HL-60/S4 treated with retinoic acid at 250 ng/mL for 4 days and 3 days (cell line): ENCODE results near the gene SELENOS.
"Not testable (repeated sequence)": the region's sequence is repeated elsewhere in the genome, so short reads cannot be mapped to it uniquely, and the experiment has no call there.

ENCODE experiments used
- in situ Hi-C: fragments of 300-500 bp; cut with MboI; formaldehyde crosslinking; loops from 2 replicates; pipeline ENCODE4 v1.7.0; 2022; ENCODE audit warnings: low sequenced_read_pairs

Gene SELENOS

GRCh38 chr15:101310161-101310480 lies 32.8 kb upstream of the SELENOS start:
- in situ Hi-C loops, result no loop called here

GRCh38 chr15:101309436-101310160 lies 32.3 kb upstream of the SELENOS start:
- in situ Hi-C loops, result no loop called here

- in situ Hi-C loops, result no loop called here
Measured at GRCh38 chr15:101308604-101309435, 31.5 kb upstream of the SELENOS start.

GRCh38 chr15:101307897-101308603 lies 30.8 kb upstream of the SELENOS start:
- in situ Hi-C loops, result no loop called here

- in situ Hi-C loops, result no loop called here
Measured at GRCh38 chr15:101307048-101307896, 30.0 kb upstream of the SELENOS start.

- in situ Hi-C loops, result no loop called here
Measured at GRCh38 chr15:101306341-101307047, 29.2 kb upstream of the SELENOS start.

GRCh38 chr15:101305820-101306255 lies 28.6 kb upstream of the SELENOS start:
- in situ Hi-C loops, result no loop called here

- in situ Hi-C loops, result no loop called here
Measured at GRCh38 chr15:101303408-101303807, 26.1 kb upstream of the SELENOS start.

GRCh38 chr15:101296418-101297405 lies 19.4 kb upstream of the SELENOS start:
- in situ Hi-C loops, result no loop called here

GRCh38 chr15:101295607-101296161 lies 18.4 kb upstream of the SELENOS start:
- in situ Hi-C loops, result no loop called here

- in situ Hi-C loops, result loop anchor here (5.0 kb wide), 1 partner anchor 357 kb away; the partner anchor contains the start of gene TM2D3
Measured at GRCh38 chr15:101294731-101295606, 17.7 kb upstream of the SELENOS start, which contains the start of gene SNRPA1. SNRPA1 (minus strand) TSS chr15:101295248; CDS start chr15:101295178, 70 bp downstream.

- in situ Hi-C loops, result loop anchor here (5.0 kb wide), 1 partner anchor 359 kb away; the partner anchor contains the start of gene TM2D3
Measured at GRCh38 chr15:101293122-101293521, 15.8 kb upstream of the SELENOS start.

- in situ Hi-C loops, result no loop called here
Measured at GRCh38 chr15:101288905-101289513, 11.7 kb upstream of the SELENOS start.

- in situ Hi-C loops, result not testable (repeated sequence)
Measured at GRCh38 chr15:101287342-101287741, 10.1 kb upstream of the SELENOS start.

- in situ Hi-C loops, result no loop called here
Measured at GRCh38 chr15:101286471-101287114, 9.3 kb upstream of the SELENOS start.

- in situ Hi-C loops, result no loop called here
Measured at GRCh38 chr15:101283931-101284330, 6.6 kb upstream of the SELENOS start.
